Measurements from ENCODE around the gene TRPC4AP. TPM values are rescaled to one million over a fixed set of nuclear protein-coding genes. Genes with fewer than 3 reads are reported as not detected.
A peak's percentile ranks its signal among the peaks of the same experiment; 100 is the strongest.
"Not testable (repeated sequence)": the region's sequence is repeated elsewhere in the genome, so short reads cannot be mapped to it uniquely, and the experiment has no call there.

The TRPC4AP gene
- polyA plus RNA-seq, 1 donor from 2014 or later, result 53.4 TPM

DNA sequence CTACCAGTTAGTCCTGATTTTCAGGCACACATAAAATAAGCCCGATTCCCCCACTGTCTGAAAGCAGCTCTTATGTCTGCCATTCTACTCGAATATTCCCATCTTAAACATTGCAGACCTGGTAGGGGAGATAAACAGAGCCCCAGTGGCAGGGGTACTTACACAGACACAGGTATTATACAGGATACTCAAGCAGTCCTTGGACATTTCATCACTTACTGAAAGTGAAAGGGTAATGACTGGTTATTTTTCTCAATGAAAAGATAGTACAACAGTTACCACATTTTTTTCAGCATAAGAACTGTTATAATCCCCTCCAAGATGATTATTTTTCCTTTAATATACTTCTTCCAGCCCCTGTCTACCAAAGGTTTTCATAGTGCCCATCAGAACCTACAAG lies 37.8 kb downstream of the TRPC4AP start:
- Mint-ChIP-seq H3K27me3 (no peaks in the 10 kb centered on the region), H3K9me3 (no peaks in the 10 kb centered on the region), H3K4me1 (peaks cover 18 to 29% (median 23%) of the 10 kb centered on the region in 3 donors), H3K27ac (no peak overlapping the region), H3K36me3 (peaks cover 3% of the 10 kb centered on the region), H3K4me3 (peak overlapping the region in 2 of 4 donors; percentile 51 to 78)

DNA sequence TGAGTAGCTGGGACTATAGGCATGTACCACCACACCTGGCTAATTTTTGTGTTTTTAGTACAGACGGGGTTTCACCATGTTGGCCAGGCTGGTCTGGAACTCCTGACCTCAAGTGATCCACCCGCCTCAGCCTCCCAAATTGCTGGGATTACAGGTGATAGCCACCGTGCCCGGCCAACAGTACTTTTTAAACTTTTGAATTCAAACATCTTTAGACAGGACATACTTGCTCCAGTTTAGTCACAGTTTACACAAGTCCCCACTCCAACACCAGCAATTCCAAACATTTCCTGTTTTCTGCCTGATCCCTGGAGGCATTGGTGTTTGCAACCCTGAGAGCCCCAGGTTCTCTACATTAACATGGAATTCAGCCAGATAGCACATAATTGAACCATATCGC lies 40.0 kb downstream of the TRPC4AP start:
- not testable (repeated sequence) for H3K27ac Mint-ChIP-seq, H3K27me3 Mint-ChIP-seq, H3K9me3 Mint-ChIP-seq, H3K36me3 Mint-ChIP-seq, H3K4me3 Mint-ChIP-seq
- H3K4me1 Mint-ChIP-seq, result peaks cover 12 to 17% (median 15%) of the 10 kb centered on the region in 3 donors

DNA sequence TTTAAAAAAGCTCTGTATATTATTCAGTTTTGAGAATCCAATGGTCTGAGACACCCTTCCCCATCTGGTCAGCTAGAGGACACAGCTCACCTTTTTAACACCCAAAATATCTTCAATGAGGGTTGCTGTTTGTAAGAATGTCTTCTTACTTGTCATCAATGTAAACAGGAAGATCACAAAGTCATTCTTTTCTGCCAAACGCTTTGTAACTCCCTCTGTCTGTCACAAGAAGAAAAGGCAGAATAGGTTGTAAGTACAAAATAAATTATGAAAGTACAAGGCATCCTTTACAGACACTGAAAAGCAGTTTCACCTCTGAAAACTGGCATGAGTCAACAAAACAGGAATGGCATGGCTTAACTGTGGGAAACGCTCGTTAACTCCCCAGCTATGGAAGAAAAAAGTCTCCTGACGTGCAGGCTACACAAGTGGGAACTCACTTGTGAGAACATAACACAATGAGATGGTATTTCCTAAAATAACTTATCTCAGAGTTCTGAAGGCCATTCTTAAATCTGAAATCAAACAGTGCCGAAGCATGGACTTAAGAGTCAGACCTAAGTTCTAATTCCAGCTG lies 42.7 kb downstream of the TRPC4AP start:
- Mint-ChIP-seq H3K27me3 (no peaks in the 10 kb centered on the region), H3K36me3 (peaks cover 6% of the 10 kb centered on the region), H3K27ac (no peak overlapping the region), H3K4me1 (peaks cover under 1 to 2% (median under 1%) of the 10 kb centered on the region in 3 donors), H3K9me3 (no peaks in the 10 kb centered on the region), H3K4me3 (no peak overlapping the region)

DNA sequence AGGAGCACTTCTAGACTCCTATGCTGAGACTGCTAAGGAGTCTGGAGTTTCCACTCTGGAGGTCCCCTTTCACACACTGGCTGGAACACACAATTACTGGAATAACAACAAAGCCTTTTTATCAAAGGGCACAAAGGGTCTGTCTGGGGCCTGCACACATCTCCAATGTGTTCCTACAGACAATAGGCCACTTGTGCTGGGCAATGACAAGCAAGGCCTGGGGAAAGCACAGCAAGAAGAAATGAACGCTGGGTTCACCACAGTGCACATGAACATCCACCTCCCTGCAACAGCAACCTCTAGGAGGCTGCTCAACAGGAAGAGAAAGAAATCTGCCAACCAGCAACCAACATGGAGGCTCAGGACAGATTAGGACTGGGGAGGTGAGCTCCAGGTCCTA lies 43.9 kb downstream of the TRPC4AP start:
- peaks cover 6% of the 10 kb centered on the region for H3K36me3 Mint-ChIP-seq
- H3K4me1 Mint-ChIP-seq, result peaks cover 0 to 1% (median 0%) of the 10 kb centered on the region in 3 donors
- H3K27ac Mint-ChIP-seq, result peak overlapping the region in 1 of 3 donors; percentile 39
- no peaks in the 10 kb centered on the region for H3K9me3 Mint-ChIP-seq
- H3K4me3 Mint-ChIP-seq, result no peak overlapping the region
- no peaks in the 10 kb centered on the region for H3K27me3 Mint-ChIP-seq

DNA sequence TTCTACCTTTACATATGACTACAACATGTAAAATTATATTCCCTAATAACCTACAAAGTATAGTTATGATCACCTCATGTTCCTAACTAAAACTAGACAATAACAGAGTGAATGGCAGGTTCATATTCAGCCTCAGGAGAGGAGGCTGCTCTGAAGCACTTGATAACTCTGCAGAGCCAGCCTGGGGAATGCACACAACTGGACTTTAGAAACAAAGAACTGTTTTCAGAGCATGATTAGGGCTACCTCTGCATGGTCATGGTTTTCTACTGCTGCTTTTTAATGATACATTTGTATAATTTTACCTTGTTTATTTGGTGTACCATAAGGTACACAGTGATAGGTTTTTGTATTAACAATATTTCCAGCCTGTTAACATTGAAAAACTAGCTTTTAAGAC lies 50.3 kb downstream of the TRPC4AP start:
- Mint-ChIP-seq H3K9me3 (no peaks in the 10 kb centered on the region), H3K27me3 (no peaks in the 10 kb centered on the region), H3K27ac (no peak overlapping the region), H3K36me3 (peaks cover 3% of the 10 kb centered on the region), H3K4me3 (no peak overlapping the region), H3K4me1 (peaks cover 0 to 4% (median 0%) of the 10 kb centered on the region in 3 donors)

DNA sequence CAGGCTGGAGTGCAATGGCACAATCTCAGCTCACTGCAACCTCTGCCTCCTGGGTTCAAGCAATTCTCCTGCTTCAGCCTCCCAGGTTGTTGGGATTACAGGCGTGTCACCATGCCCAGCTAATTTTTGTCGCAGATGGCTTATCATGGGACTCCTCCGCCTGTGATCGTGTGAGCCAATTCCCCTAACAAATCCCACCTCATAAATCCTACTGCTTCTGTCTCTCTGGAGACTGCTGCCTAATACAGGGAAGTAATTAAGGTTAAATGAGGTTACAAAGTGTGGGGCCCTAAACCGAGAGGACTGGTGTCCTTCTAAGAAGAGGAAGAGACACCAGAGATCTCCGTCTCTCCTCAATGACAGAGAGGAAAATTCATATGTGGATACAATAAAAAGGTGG lies 52.0 kb downstream of the TRPC4AP start:
- no peaks in the 10 kb centered on the region for H3K9me3 Mint-ChIP-seq
- no peak overlapping the region for H3K27ac Mint-ChIP-seq
- no peak overlapping the region for H3K4me3 Mint-ChIP-seq
- peaks cover 1% of the 10 kb centered on the region for H3K36me3 Mint-ChIP-seq
- H3K27me3 Mint-ChIP-seq, result no peaks in the 10 kb centered on the region
- peaks cover 0 to 5% (median 0%) of the 10 kb centered on the region in 3 donors for H3K4me1 Mint-ChIP-seq

DNA sequence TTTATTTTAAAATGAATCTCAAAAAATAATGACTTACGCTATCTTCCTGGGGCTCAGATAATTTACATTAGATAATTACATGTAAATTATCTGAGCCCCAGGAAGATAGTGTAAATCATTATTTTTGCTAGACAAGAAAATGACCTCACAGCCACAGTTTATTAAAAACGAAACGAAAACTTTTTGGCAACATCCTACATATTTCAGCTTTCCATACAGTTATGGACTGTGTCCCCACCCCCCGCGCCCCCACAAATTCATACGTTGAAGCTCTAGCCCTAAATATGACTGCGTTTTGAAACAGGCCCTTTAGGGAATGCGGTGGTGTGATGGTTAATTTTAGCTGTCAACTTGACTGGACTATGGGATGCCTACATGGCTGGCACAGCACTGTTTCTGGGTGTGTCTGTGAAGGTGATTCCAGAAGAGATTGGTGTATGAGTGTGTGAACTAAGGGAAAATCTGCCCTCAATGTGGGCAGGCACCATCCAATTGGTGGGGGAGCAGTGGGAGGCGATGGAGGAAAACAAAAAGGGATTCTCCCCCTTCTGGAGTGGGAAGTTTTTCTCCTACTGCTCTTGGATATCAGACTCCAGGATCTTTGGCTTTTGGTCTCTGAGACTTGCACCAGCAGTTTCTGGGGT lies 52.6 kb downstream of the TRPC4AP start:
- peaks cover 0 to 5% (median 0%) of the 10 kb centered on the region in 3 donors for H3K4me1 Mint-ChIP-seq
- peaks cover 5% of the 10 kb centered on the region for H3K36me3 Mint-ChIP-seq
- no peaks in the 10 kb centered on the region for H3K9me3 Mint-ChIP-seq
- H3K4me3 Mint-ChIP-seq, result no peak overlapping the region
- H3K27me3 Mint-ChIP-seq, result no peaks in the 10 kb centered on the region
- H3K27ac Mint-ChIP-seq, result no peak overlapping the region

DNA sequence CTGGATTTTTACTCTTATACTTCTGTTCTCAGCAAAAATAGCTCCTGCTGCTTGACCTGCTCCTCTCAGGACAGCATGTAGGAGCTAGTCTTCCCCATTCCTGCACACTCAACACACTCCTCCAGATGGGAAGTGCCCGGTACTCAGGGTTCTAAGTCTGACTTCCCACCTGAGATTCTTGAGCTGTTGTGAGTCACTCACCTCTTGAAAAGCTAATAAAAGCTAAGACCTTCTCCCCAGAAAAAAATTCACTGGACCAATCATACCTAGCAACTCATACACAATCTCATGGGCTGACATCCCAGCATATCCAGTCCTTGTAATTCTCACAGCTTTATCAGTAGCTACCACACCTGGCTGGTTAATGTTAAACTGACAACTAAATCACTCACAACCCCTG lies 53.5 kb downstream of the TRPC4AP start:
- H3K27me3 Mint-ChIP-seq, result no peaks in the 10 kb centered on the region
- no peaks in the 10 kb centered on the region for H3K9me3 Mint-ChIP-seq
- H3K4me1 Mint-ChIP-seq, result peaks cover 0 to 5% (median 0%) of the 10 kb centered on the region in 3 donors
- H3K27ac Mint-ChIP-seq, result no peak overlapping the region
- H3K36me3 Mint-ChIP-seq, result peaks cover 7% of the 10 kb centered on the region
- no peak overlapping the region for H3K4me3 Mint-ChIP-seq

DNA sequence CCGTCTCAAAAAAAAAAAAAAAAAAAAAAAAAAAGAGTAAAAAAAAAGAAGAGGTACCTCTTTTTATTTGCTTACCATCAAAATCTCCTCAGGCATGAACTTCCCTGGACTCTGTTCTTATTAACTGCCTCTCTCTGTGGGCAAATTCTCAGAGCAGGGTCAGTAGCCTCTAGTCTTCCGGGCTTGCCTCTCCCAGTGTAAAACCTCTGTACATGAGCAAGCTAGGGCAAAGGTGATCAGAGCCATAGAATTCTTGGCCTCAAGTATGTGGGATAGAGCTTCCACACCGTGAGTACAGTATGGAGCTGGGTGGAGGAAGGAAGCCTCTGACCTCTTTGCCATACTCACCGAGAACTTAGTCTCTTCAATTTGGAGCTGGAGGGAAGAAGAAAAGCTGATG lies 58.5 kb downstream of the TRPC4AP start:
- Mint-ChIP-seq H3K9me3 (no peaks in the 10 kb centered on the region), H3K27ac (no peak overlapping the region), H3K27me3 (no peaks in the 10 kb centered on the region), H3K4me3 (no peak overlapping the region), H3K36me3 (peaks cover 10% of the 10 kb centered on the region), H3K4me1 (peaks cover 0 to 5% (median 0%) of the 10 kb centered on the region in 3 donors)

DNA sequence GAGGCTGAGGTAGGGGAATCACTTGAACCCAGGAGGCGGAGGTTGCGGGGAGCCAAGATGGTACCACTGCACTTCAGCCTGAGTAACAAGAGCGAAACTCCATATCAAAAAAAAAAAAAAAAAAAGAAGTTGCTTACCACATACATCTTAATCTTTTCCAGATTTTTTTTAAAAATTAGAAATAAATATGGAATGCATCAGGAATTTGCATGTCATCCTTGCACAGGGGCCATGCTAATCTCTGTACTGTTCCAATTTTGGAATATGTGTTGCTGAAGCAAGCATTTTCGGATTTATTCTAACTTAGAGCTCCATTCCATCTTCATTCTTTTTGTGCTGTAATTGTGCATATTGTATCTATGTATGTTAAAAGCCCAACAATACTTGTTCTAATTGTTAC lies 62.5 kb downstream of the TRPC4AP start:
- Mint-ChIP-seq H3K4me3 (no peak overlapping the region), H3K9me3 (no peaks in the 10 kb centered on the region), H3K27ac (no peak overlapping the region), H3K36me3 (peaks cover 5% of the 10 kb centered on the region), H3K4me1 (peaks cover 0 to 12% (median 10%) of the 10 kb centered on the region in 3 donors), H3K27me3 (no peaks in the 10 kb centered on the region)

DNA sequence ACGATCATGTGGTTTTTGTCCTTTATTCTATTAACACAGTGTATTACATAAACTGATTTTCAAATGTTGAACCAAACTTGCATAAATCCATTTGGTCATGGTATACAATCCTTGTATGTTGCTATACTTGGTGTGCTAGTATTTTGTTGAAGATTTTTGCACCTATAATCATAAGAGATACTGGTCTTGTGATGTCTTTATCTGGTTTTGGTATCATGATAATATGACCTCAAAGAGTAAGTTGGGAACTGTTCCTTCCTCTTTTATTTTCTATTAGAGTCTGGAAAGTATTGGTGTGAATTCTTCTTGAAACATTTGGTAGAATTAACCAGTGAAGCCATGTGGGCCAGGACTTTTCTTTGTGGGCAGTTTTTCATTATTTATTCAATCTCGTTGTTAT lies 65.3 kb downstream of the TRPC4AP start:
- Mint-ChIP-seq H3K4me1 (peaks cover 0 to 12% (median 10%) of the 10 kb centered on the region in 3 donors), H3K4me3 (no peak overlapping the region), H3K27me3 (no peaks in the 10 kb centered on the region), H3K9me3 (no peaks in the 10 kb centered on the region), H3K36me3 (peaks cover 3% of the 10 kb centered on the region), H3K27ac (no peak overlapping the region)

DNA sequence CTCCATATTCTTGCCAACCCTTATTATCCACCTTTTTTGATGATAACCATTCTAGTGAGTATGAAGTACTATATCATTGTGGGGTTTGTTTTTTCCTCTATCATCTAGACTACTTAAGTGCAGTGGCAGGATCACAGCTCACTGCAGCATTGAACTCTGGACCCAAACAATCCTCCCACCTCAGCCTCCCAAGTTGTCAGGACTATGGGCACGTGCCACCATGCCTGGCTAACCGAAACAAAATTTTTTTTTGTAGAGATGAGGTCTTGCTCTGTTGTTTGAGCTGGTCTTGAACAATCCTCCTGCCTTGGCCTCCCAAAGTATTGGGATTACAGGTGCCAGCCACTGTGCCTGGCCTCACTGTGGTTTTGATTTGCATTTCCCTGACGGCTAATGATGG lies 67.5 kb downstream of the TRPC4AP start:
- Mint-ChIP-seq H3K4me3 (no peak overlapping the region), H3K27ac (no peak overlapping the region), H3K36me3 (peaks cover 2% of the 10 kb centered on the region), H3K4me1 (peaks cover 0 to 12% (median 7%) of the 10 kb centered on the region in 3 donors), H3K27me3 (no peaks in the 10 kb centered on the region), H3K9me3 (no peaks in the 10 kb centered on the region)

DNA sequence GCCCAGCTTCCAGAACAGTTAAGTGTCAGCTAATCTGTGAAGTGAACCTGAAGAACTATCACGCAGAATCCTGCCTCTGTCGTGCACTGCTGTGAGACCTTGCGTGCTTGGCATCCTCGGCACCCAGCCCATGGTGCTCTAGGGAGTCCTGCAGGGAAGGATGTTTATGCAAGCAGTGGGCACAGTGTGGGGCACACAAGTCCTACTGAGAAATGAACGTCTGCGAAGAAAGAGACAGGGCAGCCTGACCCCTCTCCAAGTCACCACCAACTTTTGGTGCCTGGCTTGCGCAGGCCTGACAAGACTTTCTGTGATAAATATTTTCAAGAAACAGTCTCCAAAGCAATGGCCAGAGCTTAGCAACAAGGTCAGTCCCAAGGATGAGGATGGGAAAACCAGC lies 69.0 kb downstream of the TRPC4AP start:
- no peak overlapping the region for H3K4me3 Mint-ChIP-seq
- H3K36me3 Mint-ChIP-seq, result peaks cover 2% of the 10 kb centered on the region
- H3K27me3 Mint-ChIP-seq, result no peaks in the 10 kb centered on the region
- no peak overlapping the region for H3K27ac Mint-ChIP-seq
- H3K9me3 Mint-ChIP-seq, result no peaks in the 10 kb centered on the region
- H3K4me1 Mint-ChIP-seq, result peaks cover 0 to 11% (median 7%) of the 10 kb centered on the region in 3 donors

DNA sequence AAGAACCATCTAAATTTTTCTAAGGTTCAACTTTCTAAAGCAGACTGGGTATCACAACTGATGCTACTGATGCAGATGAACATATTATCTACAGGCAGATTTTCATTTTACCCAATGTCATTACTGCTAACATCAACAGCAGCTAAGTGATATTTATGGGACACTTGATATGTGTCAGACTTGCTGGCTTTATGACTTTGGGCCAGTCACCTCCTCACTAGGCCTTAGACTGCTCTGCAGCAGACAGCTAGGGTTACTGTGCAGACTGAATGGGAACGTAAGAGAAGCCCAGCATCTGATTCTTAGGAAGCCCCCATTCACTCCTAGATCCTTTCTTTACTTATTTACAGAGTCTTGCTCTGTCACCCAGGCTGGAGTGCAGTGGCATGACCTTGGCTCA lies 70.8 kb downstream of the TRPC4AP start:
- Mint-ChIP-seq H3K9me3 (no peaks in the 10 kb centered on the region), H3K27ac (peak overlapping the region in 2 of 3 donors; percentile 40 to 71), H3K27me3 (no peaks in the 10 kb centered on the region), H3K36me3 (peaks cover 2% of the 10 kb centered on the region), H3K4me1 (peaks cover 0 to 5% (median 3%) of the 10 kb centered on the region in 3 donors), H3K4me3 (no peak overlapping the region)

DNA sequence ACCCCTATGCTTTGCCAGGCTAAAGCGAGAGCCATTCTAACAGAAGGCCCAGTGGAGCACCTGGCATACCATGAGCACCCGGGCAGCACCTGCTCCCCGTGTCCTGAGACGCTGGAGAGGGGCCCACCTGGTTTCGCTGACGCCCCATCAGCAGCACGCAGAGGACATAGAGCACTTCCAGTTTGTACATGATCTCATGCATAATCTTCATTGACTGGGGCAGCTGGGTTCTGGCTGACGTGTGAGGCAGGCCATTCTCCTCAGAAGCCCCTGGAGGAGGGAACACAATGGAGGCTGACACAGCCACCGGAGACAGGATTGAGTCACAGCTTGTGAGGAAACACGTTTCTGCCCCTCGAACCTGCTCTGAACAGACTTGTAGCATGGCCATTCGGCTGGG lies 71.5 kb downstream of the TRPC4AP start:
- Mint-ChIP-seq H3K4me3 (no peak overlapping the region), H3K27me3 (no peaks in the 10 kb centered on the region), H3K36me3 (peaks cover 2% of the 10 kb centered on the region), H3K4me1 (peaks cover 0 to 4% (median 3%) of the 10 kb centered on the region in 3 donors), H3K9me3 (no peaks in the 10 kb centered on the region), H3K27ac (no peak overlapping the region)

Measured in IgD-negative memory B cell (primary cell).